Neuronal stem cell (in vitro differentiated cells): ENCODE measurements around the gene KRTAP5-7.

Source experiments
- DNase-seq: peaks from one replicate; pipeline ENCODE4 v3.0.0-alpha.2; 2013; ENCODE audit warnings: low spot score
- H2AFZ ChIP-seq: one replicate; pipeline ENCODE4 v1.6.1; 2013; ENCODE audit warnings: mild to moderate bottlenecking, low read length, inconsistent platforms
- H2AK5ac ChIP-seq: 2 replicates; pipeline ENCODE4 v1.6.1; 2013; ENCODE audit warnings: low read depth, mild to moderate bottlenecking, inconsistent platforms, low read length, moderate library complexity, mixed read lengths
- H2BK120ac ChIP-seq: 2 replicates; pipeline ENCODE4 v1.6.1; 2013; ENCODE audit warnings: low read depth, mild to moderate bottlenecking, inconsistent platforms, low read length, moderate library complexity, mixed read lengths
- H2BK12ac ChIP-seq: one replicate; pipeline ENCODE4 v1.6.1; 2013; ENCODE audit warnings: low read length, inconsistent platforms
- H2BK15ac ChIP-seq: 2 replicates; pipeline ENCODE4 v1.6.1; 2013; ENCODE audit warnings: mild to moderate bottlenecking, low read length, inconsistent platforms, mixed read lengths
- H2BK5ac ChIP-seq: one replicate; pipeline ENCODE4 v1.6.1; 2013; ENCODE audit warnings: inconsistent platforms, mild to moderate bottlenecking, low read length, moderate library complexity
- H3K14ac ChIP-seq: one replicate; pipeline ENCODE4 v1.6.1; 2013; ENCODE audit warnings: low read length, inconsistent platforms
- H3K18ac ChIP-seq: 2 replicates; pipeline ENCODE4 v1.6.1; 2013; ENCODE audit warnings: low read length, inconsistent platforms
- H3K23ac ChIP-seq: 2 replicates; pipeline ENCODE4 v1.6.1; 2013; ENCODE audit warnings: low read depth, mild to moderate bottlenecking, mixed read lengths, low read length, inconsistent platforms; ENCODE audit not compliant: poor library complexity
- H3K27ac ChIP-seq: replicated peaks from 3 replicates; pipeline ENCODE4 v1.5.1; 2013; ENCODE audit warnings: low read length, inconsistent platforms
- H3K27me3 ChIP-seq, 3 experiments: 2 replicates each; pipeline ENCODE4 v1.6.1; 2013; ENCODE audit warnings: low read length in 3 of 3, mild to moderate bottlenecking in 2 of 3, inconsistent platforms in 1 of 3, low read depth in 1 of 3, mixed read lengths in 1 of 3, moderate library complexity in 1 of 3; ENCODE audit not compliant: control insufficient read depth in 3 of 3, insufficient read depth in 3 of 3
- H3K36me3 ChIP-seq, 2 donors: replicated peaks in 1 of 2; 2 replicates each; pipeline ENCODE4 v1.6.1; 2013; ENCODE audit warnings: low read length in 2 of 2; ENCODE audit not compliant: control insufficient read depth in 2 of 2, insufficient read depth in 2 of 2
- H3K4ac ChIP-seq: 2 replicates; pipeline ENCODE4 v1.6.1; 2013; ENCODE audit warnings: inconsistent platforms, mild to moderate bottlenecking, low read length, moderate library complexity
- H3K4me1 ChIP-seq, 2 donors: 1 replicate in 1 of 2; 2 replicates in 1 of 2; pipeline ENCODE4 v1.6.1; 2013; ENCODE audit warnings: low read length in 2 of 2, low read depth in 1 of 2; ENCODE audit not compliant: control insufficient read depth in 2 of 2, insufficient read depth in 1 of 2
- H3K4me2 ChIP-seq: one replicate; pipeline ENCODE4 v1.6.1; 2013; ENCODE audit warnings: mild to moderate bottlenecking, low read length, inconsistent platforms; ENCODE audit not compliant: insufficient read depth, poor library complexity, severe bottlenecking
- H3K4me3 ChIP-seq, 2 donors: 2 replicates each; pipeline ENCODE4 v1.5.1; 2013; ENCODE audit warnings: low read length in 2 of 2, mild to moderate bottlenecking in 2 of 2, inconsistent platforms in 1 of 2, moderate library complexity in 1 of 2
- H3K79me1 ChIP-seq: one replicate; pipeline ENCODE4 v1.6.1; 2013; ENCODE audit warnings: low read depth, mild to moderate bottlenecking, inconsistent platforms, low read length, moderate library complexity
- H3K9ac ChIP-seq: one replicate; pipeline ENCODE4 v1.6.1; 2013; ENCODE audit warnings: mild to moderate bottlenecking, low read depth, low read length, inconsistent platforms; ENCODE audit not compliant: poor library complexity
- H3K9me3 ChIP-seq, 2 donors: replicated peaks in 1 of 2; 2 replicates each; pipeline versions ENCODE3 to v1.6.1; 2013; ENCODE audit warnings: low read length in 2 of 2, mild to moderate bottlenecking in 2 of 2, inconsistent platforms in 1 of 2, low read depth in 1 of 2, mixed read lengths in 1 of 2, moderate library complexity in 1 of 2; ENCODE audit not compliant: control insufficient read depth in 2 of 2, insufficient read depth in 1 of 2
- H4K8ac ChIP-seq: one replicate; pipeline ENCODE4 v1.6.1; 2013; ENCODE audit warnings: low read depth, mild to moderate bottlenecking, inconsistent platforms, low read length, moderate library complexity
- H4K91ac ChIP-seq: one replicate; pipeline ENCODE4 v1.6.1; 2013; ENCODE audit warnings: low read length, low read depth, mild to moderate bottlenecking, inconsistent platforms; ENCODE audit not compliant: poor library complexity
- WGBS, 2 donors: extraction: QIAGEN DNeasy Blood & Tissue Kit; methylation state at CpG; one replicate each; pipeline ENCODE4 v1.1.7; 2013; ENCODE audit warnings: missing lambda C conversion rate in 2 of 2, mixed read lengths in 1 of 2; ENCODE audit not compliant: insufficient read length in 2 of 2, insufficient replicate concordance in 1 of 2; ENCODE audit errors: extremely low coverage in 2 of 2; 5-methylcytosine and 5-hydroxymethylcytosine counted together

KRTAP5-7 gene

DNA sequence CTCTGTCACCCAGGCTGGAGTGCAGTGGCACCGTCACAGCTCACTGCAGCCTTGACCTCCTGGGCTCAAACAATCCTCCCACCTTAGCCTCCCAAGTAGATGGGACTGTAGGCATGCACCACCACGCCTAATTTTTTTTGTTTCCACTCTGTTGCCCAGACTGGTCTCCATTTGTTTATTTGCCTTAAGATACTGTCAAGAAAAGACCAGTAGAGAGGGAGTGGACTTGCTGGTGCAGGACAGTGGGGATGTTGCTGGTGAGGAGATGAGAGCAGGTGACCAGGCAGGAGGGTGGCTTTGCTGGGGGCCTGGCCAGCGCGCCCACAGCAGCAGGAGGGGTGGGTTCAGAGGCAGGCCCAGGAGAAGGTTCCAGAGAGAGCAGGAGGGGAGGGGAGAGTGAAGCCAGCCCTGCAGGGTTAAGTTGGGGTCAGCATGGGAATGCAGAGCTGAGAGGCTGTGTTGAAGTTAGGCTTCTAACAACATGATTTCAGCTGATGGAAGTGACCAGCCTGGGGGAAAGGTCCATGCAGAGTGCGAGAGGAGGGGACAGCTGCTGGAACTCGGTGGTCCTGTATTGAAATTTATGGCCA, 38.3 kb upstream of the KRTAP5-7 start:
- no peak overlapping the region for H3K27ac ChIP-seq
- H3K9ac ChIP-seq, result no peak overlapping the region
- H2BK15ac ChIP-seq, result no peak overlapping the region
- peaks cover 27 to 58% of the 10 kb centered on the region in 2 donors for H3K36me3 ChIP-seq
- H3K4ac ChIP-seq, result no peak overlapping the region
- no peak overlapping the region for H3K14ac ChIP-seq
- no peak overlapping the region for H2BK12ac ChIP-seq
- no peak overlapping the region for H2AFZ ChIP-seq
- peak overlapping the region; percentile 19 for H3K18ac ChIP-seq
- H2AK5ac ChIP-seq, result no peak overlapping the region
- no peak overlapping the region for H3K23ac ChIP-seq
- H3K4me1 ChIP-seq, result peaks cover 4 to 10% of the 10 kb centered on the region in 2 donors
- no peak overlapping the region for H4K91ac ChIP-seq
- H3K9me3 ChIP-seq, result peaks cover 0 to 4% of the 10 kb centered on the region in 2 donors
- no peak for DNase-seq
- no peak overlapping the region for H3K4me2 ChIP-seq
- H4K8ac ChIP-seq, result no peak overlapping the region
- no peaks in the 10 kb centered on the region for H3K27me3 ChIP-seq
- peaks cover 4% of the 10 kb centered on the region for H3K79me1 ChIP-seq
- no peak overlapping the region for H3K4me3 ChIP-seq
- WGBS, 2 donors, result no CpG with 5 or more reads among the region's 6 CpGs
- H2BK120ac ChIP-seq, result no peak overlapping the region
- H2BK5ac ChIP-seq, result peak overlapping the region; percentile 79

DNA sequence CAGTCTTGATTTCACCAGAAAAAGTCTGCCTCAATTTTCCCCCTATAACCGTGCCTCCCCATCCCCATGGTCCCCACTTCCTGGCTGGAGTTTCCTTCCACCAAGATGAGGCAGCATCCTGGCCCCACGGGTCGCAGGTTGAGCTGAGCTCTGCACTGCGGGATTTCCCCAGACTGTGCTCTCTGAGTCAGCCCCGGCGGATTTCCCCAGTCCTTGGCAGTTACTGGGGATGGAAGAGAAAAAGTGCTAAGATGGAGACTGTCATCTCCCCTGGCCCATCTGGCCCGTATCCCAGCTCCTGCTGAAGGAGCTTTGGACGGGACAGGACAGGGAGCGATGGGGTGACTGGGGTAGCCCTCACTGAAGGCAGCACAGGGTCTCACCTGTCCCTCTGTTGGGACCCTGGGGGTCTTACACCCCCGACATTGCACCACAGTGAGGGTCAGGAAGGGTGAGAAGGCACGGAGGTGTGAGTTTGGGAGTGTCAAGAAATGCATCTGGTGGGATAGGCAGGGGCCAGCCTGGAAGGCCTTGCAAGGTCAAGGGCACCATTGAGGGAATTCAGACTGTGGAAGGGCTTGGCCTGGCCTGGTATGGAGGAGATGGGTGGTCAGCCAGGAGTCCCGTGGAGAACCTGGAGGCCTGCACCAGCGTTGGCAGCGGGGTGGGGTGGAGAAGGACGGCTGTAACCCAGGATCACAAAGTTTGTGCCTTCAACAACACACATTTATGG, 37.6 kb upstream of the KRTAP5-7 start:
- H3K9me3 ChIP-seq, result peaks cover 0 to 2% of the 10 kb centered on the region in 2 donors
- no peak overlapping the region for H2BK120ac ChIP-seq
- peak overlapping the region; percentile 14 for H2AK5ac ChIP-seq
- no peak overlapping the region for H3K23ac ChIP-seq
- H3K27ac ChIP-seq, result no peak overlapping the region
- no peak for DNase-seq
- no peak overlapping the region for H2AFZ ChIP-seq
- H3K14ac ChIP-seq, result no peak overlapping the region
- peaks cover 4 to 10% of the 10 kb centered on the region in 2 donors for H3K4me1 ChIP-seq
- no peak overlapping the region for H2BK12ac ChIP-seq
- no CpG with 5 or more reads among the region's 15 CpGs for WGBS, 2 donors
- no peak overlapping the region for H4K8ac ChIP-seq
- no peak overlapping the region for H3K4me3 ChIP-seq
- no peak overlapping the region for H2BK15ac ChIP-seq
- peaks cover 20 to 57% of the 10 kb centered on the region in 2 donors for H3K36me3 ChIP-seq
- no peak overlapping the region for H3K4ac ChIP-seq
- H3K4me2 ChIP-seq, result no peak overlapping the region
- no peak overlapping the region for H3K18ac ChIP-seq
- no peaks in the 10 kb centered on the region for H3K27me3 ChIP-seq
- no peak overlapping the region for H3K9ac ChIP-seq
- peaks cover 4% of the 10 kb centered on the region for H3K79me1 ChIP-seq
- H4K91ac ChIP-seq, result no peak overlapping the region
- no peak overlapping the region for H2BK5ac ChIP-seq

DNA sequence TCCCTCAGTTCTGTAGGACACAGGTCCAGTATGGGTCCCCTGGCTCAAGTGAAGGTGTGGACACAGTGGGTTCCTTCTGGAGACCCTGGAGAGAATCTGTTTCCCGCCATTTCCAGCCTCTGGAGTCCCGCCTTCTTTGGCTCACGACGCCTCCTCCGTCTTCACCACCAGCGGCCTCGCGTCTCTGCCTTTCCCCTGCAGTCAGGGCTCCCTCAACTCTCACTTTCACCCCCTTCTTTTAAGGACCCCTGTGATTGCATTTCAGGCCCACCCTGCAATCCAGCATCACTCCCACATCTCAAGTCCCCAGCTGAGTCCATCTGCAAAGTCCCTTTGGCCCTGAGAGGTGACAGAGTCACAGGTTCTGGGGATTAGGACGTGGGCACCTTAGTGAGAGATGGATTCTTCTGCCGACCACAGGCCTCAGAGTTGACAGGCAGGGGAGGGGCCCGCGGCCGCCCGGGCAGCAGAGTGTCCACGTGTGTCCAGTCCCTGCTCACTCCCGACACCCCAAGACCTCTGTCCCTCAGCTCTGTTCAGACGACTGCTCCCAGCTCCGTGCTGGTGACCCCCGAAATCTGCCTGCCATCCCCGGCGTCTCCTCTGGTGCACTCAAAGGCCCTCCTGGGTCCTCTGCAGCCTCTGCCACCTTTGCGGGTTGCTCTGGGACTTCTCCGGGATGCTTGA, 36.9 kb upstream of the KRTAP5-7 start:
- H3K36me3 ChIP-seq, result peaks cover 18 to 57% of the 10 kb centered on the region in 2 donors

More for the DNA sequence above, 36.9 kb upstream of the KRTAP5-7 start:
- H3K27ac ChIP-seq, result no peak overlapping the region
- no peaks in the 10 kb centered on the region for H3K27me3 ChIP-seq
- no peak overlapping the region for H2BK12ac ChIP-seq
- H3K14ac ChIP-seq, result no peak overlapping the region
- H2BK120ac ChIP-seq, result no peak overlapping the region
- no peak overlapping the region for H4K8ac ChIP-seq
- peaks cover 0 to 2% of the 10 kb centered on the region in 2 donors for H3K9me3 ChIP-seq
- DNase-seq, result no peak
- WGBS, 2 donors, result no CpG with 5 or more reads among the region's 23 CpGs
- H2AFZ ChIP-seq, result no peak overlapping the region
- H2BK15ac ChIP-seq, result no peak overlapping the region
- peaks cover 4% of the 10 kb centered on the region for H3K79me1 ChIP-seq
- peak overlapping the region; percentile 33 for H3K18ac ChIP-seq
- H3K4me2 ChIP-seq, result no peak overlapping the region
- H3K9ac ChIP-seq, result no peak overlapping the region
- H4K91ac ChIP-seq, result no peak overlapping the region
- peak overlapping the region; percentile 14 for H2AK5ac ChIP-seq
- H3K4me3 ChIP-seq, result no peak overlapping the region
- H3K4ac ChIP-seq, result no peak overlapping the region
- H3K23ac ChIP-seq, result no peak overlapping the region
- no peak overlapping the region for H2BK5ac ChIP-seq
- peaks cover 4 to 10% of the 10 kb centered on the region in 2 donors for H3K4me1 ChIP-seq
